Renal cortex interstitium (tissue), 11 donors: Measurements from ENCODE around the gene MSMB. TPM values are rescaled to one million over a fixed set of nuclear protein-coding genes. Genes with fewer than 3 reads are reported as not detected.
A peak's percentile ranks its signal among the peaks of the same experiment; 100 is the strongest.
"Not testable (repeated sequence)": the region's sequence is repeated elsewhere in the genome, so short reads cannot be mapped to it uniquely, and the experiment has no call there.

Source experiments
- DNase-seq, 11 donors: peaks; one replicate each; pipeline ENCODE4 v3.0.0-alpha.2; 2013; ENCODE audit warnings: low read depth in 9 of 11, low spot score in 4 of 11; ENCODE audit errors: extremely low read depth in 1 of 11
- polyA plus RNA-seq, 3 donors: library from polyadenylated mRNA; unstranded; fragments of 120-200 nt; gene quantifications; one replicate each; pipeline ENCODE4 v1.2.1, GENCODE V29; 2013; ENCODE audit not compliant: insufficient read length in 3 of 3

Gene MSMB
- polyA plus RNA-seq, 3 donors: not detected

GRCh38 chr10:45984473-45984872 is 61.6 kb downstream of the MSMB start:
- not testable (repeated sequence) for DNase-seq

- DNase-seq: peak in 5 of 11 donors; percentile 10 to 43 (median 23)
Measured at GRCh38 chr10:45983538-45984186, 62.4 kb downstream of the MSMB start.

Other genes starting within 250 kb of the MSMB start
- 10 to 100 TPM; 30.3 to 52.8 (median 36.1) TPM for gene AGAP4, start 198.8 kb downstream of the MSMB start, polyA plus RNA-seq
- 10 to 100 TPM; 58.9 to 73.6 (median 66.6) TPM for gene TIMM23, start 73.8 kb downstream of the MSMB start, polyA plus RNA-seq
- 100 to 1,000 TPM; 187 to 225 (median 193) TPM for gene NCOA4, start 15.6 kb downstream of the MSMB start, polyA plus RNA-seq
- gene ANTXRL, start 240.7 kb upstream of the MSMB start, polyA plus RNA-seq: not detected